ENCODE results near the gene SLC39A1.

Gene SLC39A1

GRCh38 chr1:153968972-153969371 is 5.6 kb upstream of the SLC39A1 start:
- POLR2A ChIA-PET = interaction anchor here (3.7 kb wide), 1 partner anchor 8 kb away, joined by 44 read pairs; the partner anchor contains the start of gene JTB
- CTCF ChIA-PET = interaction anchor here (1.1 to 4.8 kb wide), 6 partner anchors 9 to 291 kb away, joined by 3 to 45 read pairs (median 14); partner anchors contain the start of genes DENND4B, JTB, NPR1 and RAB13
- DNase-seq (ENCODE audit: low read depth, low spot score) = no peak
- no peak overlapping the region for H3K4me3 ChIP-seq (ENCODE audit: low read depth, low read length)
- no peak for TF ChIP-seq CTCF (IDR thresholded peaks at IDR 0.05; ENCODE audit: insufficient read depth, low read length, missing control alignments)

DNA sequence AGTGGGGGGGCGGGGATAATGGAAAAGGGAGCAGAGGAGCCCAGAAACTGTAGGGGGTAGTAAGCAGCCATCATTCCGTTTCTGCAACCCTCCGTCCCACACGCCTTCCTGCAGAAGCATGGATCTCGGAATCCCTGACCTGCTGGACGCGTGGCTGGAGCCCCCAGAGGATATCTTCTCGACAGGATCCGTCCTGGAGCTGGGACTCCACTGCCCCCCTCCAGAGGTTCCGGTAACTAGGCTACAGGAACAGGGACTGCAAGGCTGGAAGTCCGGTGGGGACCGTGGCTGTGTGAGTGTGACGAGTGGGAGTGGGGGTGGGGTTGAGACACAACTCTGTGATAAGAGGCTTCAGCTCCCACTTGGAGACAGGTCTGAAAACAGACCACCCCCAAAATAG is 5.1 kb upstream of the SLC39A1 start:
- DNase-seq (ENCODE audit: low read depth, low spot score) = no peak
- CTCF ChIA-PET = interaction anchor here (1.1 to 4.8 kb wide), 8 partner anchors 9 to 290 kb away, joined by 3 to 45 read pairs (median 8); partner anchors contain the start of genes DENND4B, JTB, NPR1 and RAB13

DNA sequence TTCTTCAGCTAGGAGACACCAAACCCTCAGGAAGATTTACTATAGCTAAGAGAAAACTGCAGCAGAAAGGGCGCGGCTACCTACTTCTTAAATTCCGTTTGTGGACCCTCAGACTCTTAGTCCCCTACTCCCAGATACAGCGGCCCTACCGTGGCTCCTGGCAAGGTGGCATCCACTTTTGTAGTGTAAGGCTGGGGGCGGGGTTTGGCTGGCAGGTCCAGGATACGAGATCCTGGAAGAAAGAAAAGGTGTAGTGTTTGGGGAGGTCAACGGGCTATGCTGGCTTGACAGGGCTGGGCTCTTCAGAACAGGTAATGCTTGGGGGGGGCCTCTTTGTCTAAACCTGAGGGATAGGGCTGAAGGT is 4.6 kb upstream of the SLC39A1 start:
- POLR2A ChIA-PET = interaction anchor here (1.0 to 3.7 kb wide), 8 partner anchors 9 to 341 kb away, joined by 3 to 44 read pairs (median 6); partner anchors contain the start of genes CRTC2, DENND4B, JTB and RAB13
- no peak for DNase-seq (ENCODE audit: low read depth, low spot score)
- TF ChIP-seq CTCF (IDR thresholded peaks at IDR 0.05; ENCODE audit: insufficient read depth, low read length, missing control alignments) = no peak
- CTCF ChIA-PET = interaction anchor here (0.9 to 4.8 kb wide), 12 partner anchors 10 to 290 kb away, joined by 3 to 45 read pairs (median 6); partner anchors contain the start of genes DENND4B, JTB, NPR1 and RAB13
- peak overlapping the region; percentile 73 for H3K4me3 ChIP-seq (ENCODE audit: low read depth, low read length)

More for the DNA sequence above, 5.1 kb upstream of the SLC39A1 start:
- POLR2A ChIA-PET = interaction anchor here (1.5 to 3.7 kb wide), 4 partner anchors 9 to 341 kb away, joined by 4 to 44 read pairs (median 12); partner anchors contain the start of genes CRTC2, DENND4B, JTB and S100A13
- no peak for TF ChIP-seq CTCF (IDR thresholded peaks at IDR 0.05; ENCODE audit: insufficient read depth, low read length, missing control alignments)
- H3K4me3 ChIP-seq (ENCODE audit: low read depth, low read length) = peak overlapping the region; percentile 73

DNA sequence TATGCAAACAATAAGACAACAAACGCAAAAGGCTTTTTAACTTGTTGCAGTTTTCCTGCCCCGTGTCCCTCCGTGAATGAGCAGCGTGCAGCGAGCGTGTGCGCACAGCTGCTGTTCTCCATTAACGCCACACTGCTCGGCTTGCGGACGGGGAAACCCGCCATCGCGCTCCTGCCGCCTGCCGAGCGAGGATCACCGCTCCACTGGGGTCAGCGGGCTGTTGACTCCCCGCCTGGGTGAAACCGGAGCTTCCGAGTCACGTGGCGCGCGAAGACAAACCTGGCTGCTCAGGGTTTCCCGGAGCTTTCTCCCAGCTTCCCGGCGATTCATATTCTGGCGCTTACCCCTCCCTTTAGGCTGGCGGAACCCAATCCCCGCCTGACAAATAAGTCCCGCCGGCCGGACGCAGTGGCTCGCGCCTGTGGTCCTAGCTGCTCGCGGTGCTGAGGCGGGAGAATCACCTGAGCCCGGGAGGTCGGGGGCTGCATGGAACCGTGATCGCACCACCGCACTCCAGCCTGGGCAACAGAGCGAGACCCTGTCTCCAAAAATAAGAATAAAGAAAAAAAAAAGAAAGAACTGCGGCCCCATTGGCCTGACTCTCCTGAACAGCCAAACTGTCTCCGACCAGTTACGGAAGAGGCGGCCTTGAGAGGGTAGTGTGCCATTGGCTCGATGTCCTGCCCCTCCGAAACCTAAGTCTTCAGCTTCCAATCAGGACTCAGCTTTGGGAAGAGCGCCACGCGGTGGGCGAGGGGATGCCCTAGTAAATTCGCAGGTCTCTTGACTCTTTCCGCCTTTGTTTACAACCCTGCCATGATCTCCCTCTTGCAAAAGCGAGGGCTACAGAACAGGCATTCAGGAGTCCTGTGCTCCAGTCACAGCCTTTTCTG is 4.0 kb upstream of the SLC39A1 start, which contains the start of gene CREB3L4:
Gene CREB3L4, plus strand, starts transcription at position 796 of the 893 bp plus-strand sequence. CDS start 624 bp downstream, outside the sequence.
- ChIA-PET POLR2A (interaction anchor here (0.9 to 3.7 kb wide), 9 partner anchors 9 to 340 kb away, joined by 3 to 44 read pairs (median 4); partner anchors contain the start of genes CRTC2, DENND4B, JTB and RAB13), CTCF (interaction anchor here (0.9 to 4.8 kb wide), 14 partner anchors 10 to 290 kb away, joined by 3 to 45 read pairs (median 6); partner anchors contain the start of genes DENND4B, JTB, NPR1 and RAB13)
- peak; percentile 59 for TF ChIP-seq CTCF (IDR thresholded peaks at IDR 0.05; ENCODE audit: insufficient read depth, low read length, missing control alignments)
- H3K4me3 ChIP-seq (ENCODE audit: low read depth, low read length) = peak within 1 kb of the TSS; percentile 73
- DNase-seq (ENCODE audit: low read depth, low spot score) = peak; percentile 90

DNA sequence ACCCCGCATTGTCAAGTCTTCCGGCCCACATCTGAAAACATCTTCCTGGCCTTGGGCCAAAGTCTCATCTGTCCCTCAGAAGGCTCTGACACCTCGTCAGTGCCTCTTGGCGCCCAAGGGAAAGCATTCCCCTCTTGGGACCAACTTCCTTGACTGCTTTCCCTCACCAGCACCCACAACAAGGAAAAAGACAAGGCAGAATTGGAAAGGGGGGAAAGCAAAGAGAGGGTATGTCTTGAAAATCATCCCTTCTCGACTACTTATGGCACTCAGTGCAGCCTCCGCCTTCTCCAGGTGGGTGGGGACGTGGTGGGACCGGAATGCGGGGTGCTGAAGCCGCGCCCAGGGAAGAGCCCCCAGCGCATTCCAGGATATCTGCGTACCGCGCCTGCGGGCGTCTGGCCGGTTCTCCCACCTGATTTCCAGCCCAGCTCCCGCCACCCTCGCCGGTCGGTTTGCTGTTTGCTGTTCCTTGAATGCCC is 554 bp upstream of the SLC39A1 start:
- no peak for TF ChIP-seq CTCF (IDR thresholded peaks at IDR 0.05; ENCODE audit: insufficient read depth, low read length, missing control alignments)
- peak overlapping the region; percentile 85 for H3K4me3 ChIP-seq (ENCODE audit: low read depth, low read length)
- DNase-seq (ENCODE audit: low read depth, low spot score) = no peak
- ChIA-PET CTCF (interaction anchor here (0.9 to 2.9 kb wide), 6 partner anchors 14 to 165 kb away, joined by 3 to 26 read pairs (median 5); partner anchors contain the start of genes DENND4B, JTB and RAB13), POLR2A (interaction anchor here (0.6 to 3.1 kb wide), 5 partner anchors 12 to 982 kb away, joined by 4 to 22 read pairs (median 4); partner anchors contain the start of genes DENND4B and JTB)
